GM12864 (cell line): Measurements from ENCODE around the gene DIAPH2.

Source experiments
- DNase-seq: peaks from one replicate; pipeline ENCODE4 v3.0.0-alpha.2; 2011; ENCODE audit warnings: low read depth
- H3K4me3 ChIP-seq: 2 replicates; pipeline ENCODE4 v1.5.1; 2011; ENCODE audit warnings: mild to moderate bottlenecking, low read depth, low read length, control low read depth
- CTCF ChIP-seq: IDR thresholded peaks from 2 replicates; pipeline ENCODE4 v1.5.1; 2011; ENCODE audit warnings: low read depth, mild to moderate bottlenecking, moderate library complexity, low read length, control low read depth, inconsistent platforms; ENCODE audit errors: missing control alignments

DIAPH2 gene

DNA sequence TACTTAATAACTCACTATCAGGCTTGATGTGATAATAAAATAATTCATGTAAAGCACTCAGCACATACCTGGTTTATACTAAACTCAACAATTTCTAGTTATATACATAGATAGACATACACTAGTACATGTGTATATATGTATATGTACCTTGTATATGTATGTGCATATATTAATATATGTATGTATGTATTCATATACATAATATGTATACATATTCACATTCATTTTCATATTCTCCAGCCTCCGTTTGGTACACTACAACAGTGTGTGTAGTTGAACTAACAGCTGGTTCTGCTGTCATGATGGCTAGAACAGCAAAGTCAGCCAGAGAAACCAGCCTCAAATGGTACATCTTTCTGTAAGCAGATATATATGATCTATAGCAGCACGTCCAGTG, 869.2 kb downstream of the DIAPH2 start:
- no peak overlapping the region for H3K4me3 ChIP-seq
- no peak for DNase-seq
- TF ChIP-seq CTCF = no peak

- DNase-seq = no peak
- no peak overlapping the region for H3K4me3 ChIP-seq
- TF ChIP-seq CTCF = no peak
Observed at GRCh38 chrX:97556359-97556758, 871.7 kb downstream of the DIAPH2 start.

GRCh38 chrX:97563531-97564133, 879.0 kb downstream of the DIAPH2 start:
- no peak for TF ChIP-seq CTCF
- peak; percentile 57 for DNase-seq
- no peak overlapping the region; the same call in 1 of the 2 replicates for H3K4me3 ChIP-seq

GRCh38 chrX:97564496-97564895, 879.9 kb downstream of the DIAPH2 start:
- TF ChIP-seq CTCF = no peak
- H3K4me3 ChIP-seq = no peak overlapping the region
- DNase-seq = no peak

DNA sequence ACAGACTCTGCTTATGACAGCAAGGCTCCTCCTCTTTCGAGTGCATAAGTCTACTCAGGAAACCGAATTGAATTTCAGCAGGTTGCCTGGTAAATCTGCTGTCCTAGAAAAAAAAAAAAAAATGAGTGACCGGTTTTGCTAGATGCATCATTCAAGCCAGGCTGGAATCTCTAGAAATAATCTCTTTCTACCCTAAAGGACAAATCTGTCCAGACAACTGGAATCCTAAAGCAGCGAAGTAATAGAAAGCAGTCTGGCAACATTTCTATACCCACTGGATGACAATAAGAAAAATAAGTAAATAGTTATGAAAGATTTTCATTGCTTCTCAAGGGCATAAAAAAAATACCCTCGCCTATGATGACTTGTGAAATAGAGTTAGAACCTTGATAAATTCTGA, 902.5 kb downstream of the DIAPH2 start:
- H3K4me3 ChIP-seq = no peak overlapping the region
- DNase-seq = no peak
- TF ChIP-seq CTCF = no peak

- DNase-seq = no peak
- TF ChIP-seq CTCF = no peak
- H3K4me3 ChIP-seq = no peak overlapping the region
Observed at GRCh38 chrX:97594646-97595224, 910.1 kb downstream of the DIAPH2 start.

DNA sequence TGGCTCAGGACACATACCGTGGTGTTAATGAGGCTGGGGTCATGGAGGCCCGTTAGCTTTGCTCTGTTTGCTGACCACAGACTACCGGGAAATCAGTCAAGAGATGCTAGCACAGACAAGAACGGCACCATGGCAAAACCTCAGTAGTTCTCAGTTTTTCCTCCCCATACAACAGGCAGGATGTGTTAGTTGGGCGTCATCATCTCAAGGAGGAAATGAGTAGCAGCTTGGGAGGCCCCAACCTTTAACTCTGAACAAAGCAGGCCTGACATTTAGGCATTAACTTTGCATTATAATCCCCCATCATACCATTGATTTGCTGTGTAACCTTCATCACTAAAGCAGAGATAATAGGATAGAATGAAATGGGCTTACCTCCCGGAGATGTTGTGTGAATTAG, 913.3 kb downstream of the DIAPH2 start:
- DNase-seq = no peak
- TF ChIP-seq CTCF = no peak
- no peak overlapping the region for H3K4me3 ChIP-seq
